Activated T-helper 1 cell treated with anti-CD3 and anti-CD28 coated beads, Interleukin-12 subunit alpha, Interleukin-12 subunit beta, Interleukin-2, Interleukin-4 antibody, amounts not matched to agents 30 ng/mL and 10 ng/mL and 1 ng/mL, durations not matched to agents 14 hours and 24 hours and 36 hours (primary cell): Measurements from ENCODE around the gene CARS2. TPM values are rescaled to one million over a fixed set of nuclear protein-coding genes. Genes with fewer than 3 reads are reported as not detected.
"Not testable (repeated sequence)": the region's sequence is repeated elsewhere in the genome, so short reads cannot be mapped to it uniquely, and the experiment has no call there.

Experiments used
- DNase-seq: peaks from one replicate; pipeline ENCODE4 v3.0.0; 2021; ENCODE audit warnings: low spot score
- H3K27ac Mint-ChIP-seq: one replicate; pipeline ENCODE4 v1.8.0; 2021; ENCODE audit warnings: mild to moderate bottlenecking, mixed read lengths
- H3K27me3 Mint-ChIP-seq: one replicate; pipeline ENCODE4 v1.8.0; 2022; ENCODE audit warnings: mild to moderate bottlenecking, moderate library complexity, mixed read lengths; ENCODE audit not compliant: insufficient read depth
- H3K36me3 Mint-ChIP-seq: one replicate; pipeline ENCODE4 v1.8.0; 2021; ENCODE audit warnings: low read depth, mixed read lengths
- H3K4me1 Mint-ChIP-seq: one replicate; pipeline ENCODE4 v1.8.0; 2021; ENCODE audit warnings: low read depth, mixed read lengths
- H3K4me3 Mint-ChIP-seq: one replicate; pipeline ENCODE4 v1.8.0; 2021; ENCODE audit warnings: mild to moderate bottlenecking, moderate library complexity, mixed read lengths
- H3K9me3 Mint-ChIP-seq: one replicate; pipeline ENCODE4 v1.8.0; 2021; ENCODE audit warnings: mixed read lengths
- intact Hi-C: fragments of 100-400 bp; cut with micrococcal nuclease; formaldehyde crosslinking; loops from one replicate; pipeline ENCODE4 v1.15.1; 2024
- total RNA-seq: library from RNA; stranded (reverse); gene quantifications from 2 replicates; pipeline ENCODE4 v1.2.3, GENCODE V29; 2022

The CARS2 gene
- total RNA-seq, 1 donor from 2014 or later = 110 TPM

DNA sequence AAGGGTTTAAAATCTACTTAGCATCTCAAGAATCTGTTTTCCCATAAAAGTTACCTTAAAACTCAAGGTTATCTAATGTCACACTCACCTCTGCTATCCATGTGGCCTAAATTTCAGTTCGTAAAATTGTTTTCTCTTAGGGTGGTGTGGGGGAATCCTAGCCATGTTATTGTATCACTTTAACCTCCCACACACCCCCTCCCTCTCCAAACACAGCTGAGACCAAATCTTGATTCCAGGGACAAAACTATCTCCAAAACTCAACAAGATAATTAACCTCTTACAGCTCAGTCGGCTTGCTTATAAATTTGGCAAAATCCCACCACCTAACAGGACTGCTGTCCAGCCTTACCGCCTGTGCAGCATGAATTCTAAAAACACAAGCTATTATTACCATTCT is 3.8 kb downstream of the CARS2 start:
- H3K4me3 Mint-ChIP-seq = no peak overlapping the region
- no peaks in the 10 kb centered on the region for H3K27me3 Mint-ChIP-seq
- DNase-seq = no peak
- no peak overlapping the region for H3K27ac Mint-ChIP-seq
- H3K36me3 Mint-ChIP-seq = peaks cover 53% of the 10 kb centered on the region
- intact Hi-C loops = no loop called here
- H3K9me3 Mint-ChIP-seq = no peaks in the 10 kb centered on the region
- H3K4me1 Mint-ChIP-seq = peaks cover 47% of the 10 kb centered on the region

DNA sequence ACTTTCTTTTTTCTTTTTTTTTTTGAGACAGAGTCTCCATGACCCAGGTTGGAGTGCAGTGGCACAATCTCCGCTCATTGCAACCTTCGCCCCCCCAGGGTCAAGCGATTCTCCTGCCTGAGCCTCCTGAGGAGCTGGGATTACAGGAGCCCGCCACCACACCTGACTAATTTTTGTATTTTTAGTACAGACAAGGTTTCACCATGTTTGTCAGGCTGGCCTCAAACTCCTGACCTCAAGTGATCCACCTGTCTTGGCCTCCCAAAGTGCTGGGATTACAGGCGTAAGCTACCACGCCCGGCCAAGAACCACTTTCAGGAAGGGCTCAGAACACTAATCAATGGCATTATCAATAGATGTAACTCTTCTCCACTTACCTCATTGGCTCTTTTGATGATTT is 4.9 kb downstream of the CARS2 start:
- peaks cover 58% of the 10 kb centered on the region for H3K36me3 Mint-ChIP-seq

GRCh38 chr13:110700641-110701040 is 5.3 kb downstream of the CARS2 start:
- H3K4me1 Mint-ChIP-seq = peaks cover 38% of the 10 kb centered on the region
- peaks cover 61% of the 10 kb centered on the region for H3K36me3 Mint-ChIP-seq
- no peaks in the 10 kb centered on the region for H3K9me3 Mint-ChIP-seq
- no peak for DNase-seq
- intact Hi-C loops = no loop called here
- H3K27me3 Mint-ChIP-seq = no peaks in the 10 kb centered on the region
- no peak overlapping the region for H3K4me3 Mint-ChIP-seq
- no peak overlapping the region for H3K27ac Mint-ChIP-seq

More for the DNA sequence above, 4.9 kb downstream of the CARS2 start:
- H3K4me1 Mint-ChIP-seq = peaks cover 38% of the 10 kb centered on the region
- H3K27me3 Mint-ChIP-seq, DNase-seq, H3K4me3 Mint-ChIP-seq, H3K27ac Mint-ChIP-seq, H3K9me3 Mint-ChIP-seq, intact Hi-C loops: not testable (repeated sequence)

- Mint-ChIP-seq H3K27ac (no peak overlapping the region), H3K27me3 (no peaks in the 10 kb centered on the region), H3K4me1 (peaks cover 36% of the 10 kb centered on the region), H3K36me3 (peaks cover 61% of the 10 kb centered on the region), H3K4me3 (no peak overlapping the region), H3K9me3 (no peaks in the 10 kb centered on the region)
- DNase-seq = no peak
- intact Hi-C loops = no loop called here
These were observed 5.7 kb downstream of the CARS2 start for GRCh38 chr13:110700186-110700585.

DNA sequence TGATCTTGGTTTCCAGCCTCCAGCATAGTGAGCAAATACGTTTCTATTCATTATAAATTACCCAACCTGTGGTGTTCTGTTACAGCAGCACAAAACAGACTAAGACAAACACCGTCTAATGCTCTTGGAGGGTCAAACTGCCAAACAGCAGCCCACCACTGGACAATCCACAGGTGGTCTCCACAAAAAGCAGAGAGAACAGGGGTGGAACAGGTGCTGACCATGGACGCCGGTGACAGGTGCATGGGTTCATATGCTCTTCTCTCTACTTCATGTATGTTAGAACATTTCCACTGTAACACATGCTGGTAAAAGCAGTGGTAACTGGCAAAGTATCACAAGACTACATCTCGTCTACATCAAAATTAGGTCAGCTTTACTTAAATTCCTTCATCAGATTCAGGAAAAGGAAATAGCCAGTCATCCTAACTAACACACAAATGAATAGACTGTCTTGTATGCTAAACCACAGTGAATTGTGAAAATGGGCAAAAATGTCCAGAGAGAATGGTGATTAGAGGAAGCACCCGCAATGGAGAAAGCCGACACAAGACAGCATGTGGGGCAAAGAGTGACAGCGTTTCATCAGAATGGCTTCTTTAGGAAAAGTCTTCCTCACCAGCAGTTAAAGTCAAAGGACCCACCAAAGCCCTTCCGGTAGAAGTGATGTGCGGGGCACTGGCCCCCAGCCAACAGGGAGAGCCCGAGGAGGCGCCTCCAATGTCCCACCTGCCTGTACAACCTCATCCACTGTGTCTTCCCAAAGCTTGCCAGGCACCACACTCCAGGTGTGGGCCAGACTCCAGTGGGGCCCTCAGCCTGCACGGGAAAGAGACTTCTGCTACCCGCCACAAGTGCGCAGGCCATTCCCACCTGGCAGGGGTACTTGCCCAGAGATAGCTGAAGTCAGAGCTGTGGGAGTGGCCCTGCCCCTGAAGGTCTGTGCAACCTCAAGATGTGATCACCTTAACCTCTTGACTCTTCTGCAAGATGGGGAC is 6.5 kb downstream of the CARS2 start:
- no peak overlapping the region for H3K27ac Mint-ChIP-seq
- intact Hi-C loops = no loop called here
- H3K27me3 Mint-ChIP-seq = no peaks in the 10 kb centered on the region
- no peak overlapping the region for H3K4me3 Mint-ChIP-seq
- DNase-seq = no peak
- H3K9me3 Mint-ChIP-seq = no peaks in the 10 kb centered on the region
- peaks cover 57% of the 10 kb centered on the region for H3K36me3 Mint-ChIP-seq
- peaks cover 30% of the 10 kb centered on the region for H3K4me1 Mint-ChIP-seq

DNA sequence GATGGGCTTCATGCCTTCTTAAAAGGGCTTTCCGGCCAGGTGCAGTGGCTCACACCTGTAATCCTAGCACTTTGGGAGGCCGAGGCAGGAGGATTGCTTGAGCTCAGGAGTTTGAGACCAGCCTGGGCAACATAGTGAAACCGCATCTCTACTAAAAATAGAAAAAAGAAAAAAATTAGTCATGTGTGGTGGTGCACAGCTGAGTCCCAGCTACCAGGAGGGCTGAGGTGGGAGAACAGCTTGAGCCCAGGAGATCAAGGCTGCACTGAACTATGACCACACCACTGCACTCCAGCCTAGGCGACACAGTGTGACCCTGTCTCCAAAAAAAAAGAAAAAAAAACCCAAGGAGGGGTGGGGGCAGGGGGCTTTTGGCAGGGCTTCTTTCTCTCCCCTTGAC is 7.2 kb downstream of the CARS2 start:
- no peak overlapping the region for H3K27ac Mint-ChIP-seq
- H3K27me3 Mint-ChIP-seq = no peaks in the 10 kb centered on the region
- intact Hi-C loops = no loop called here
- peaks cover 55% of the 10 kb centered on the region for H3K36me3 Mint-ChIP-seq
- no peaks in the 10 kb centered on the region for H3K9me3 Mint-ChIP-seq
- H3K4me3 Mint-ChIP-seq = no peak overlapping the region
- no peak for DNase-seq
- H3K4me1 Mint-ChIP-seq = peaks cover 27% of the 10 kb centered on the region

DNA sequence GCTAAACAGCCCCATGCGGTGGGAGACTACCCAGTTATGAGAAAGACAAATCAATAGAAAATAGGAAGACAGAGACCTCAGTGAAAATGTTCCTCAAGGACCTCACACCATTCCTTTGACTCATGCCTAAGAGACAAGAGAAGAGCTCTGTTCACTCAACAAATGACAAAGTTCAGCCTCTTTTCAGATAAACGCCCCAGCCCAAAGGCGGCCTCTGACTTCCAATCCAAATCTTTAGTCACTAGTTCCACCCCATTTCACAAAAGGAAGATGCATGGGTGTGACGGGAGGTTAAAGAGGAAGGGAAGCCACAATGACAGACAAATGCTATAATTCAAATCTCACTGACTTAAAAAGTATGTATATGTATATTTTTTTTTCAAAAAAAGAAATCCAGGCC is 8.1 kb downstream of the CARS2 start:
- DNase-seq = no peak
- no peaks in the 10 kb centered on the region for H3K9me3 Mint-ChIP-seq
- no peaks in the 10 kb centered on the region for H3K27me3 Mint-ChIP-seq
- H3K36me3 Mint-ChIP-seq = peaks cover 52% of the 10 kb centered on the region
- H3K4me1 Mint-ChIP-seq = peaks cover 19% of the 10 kb centered on the region
- no peak overlapping the region for H3K27ac Mint-ChIP-seq
- intact Hi-C loops = no loop called here
- no peak overlapping the region for H3K4me3 Mint-ChIP-seq

DNA sequence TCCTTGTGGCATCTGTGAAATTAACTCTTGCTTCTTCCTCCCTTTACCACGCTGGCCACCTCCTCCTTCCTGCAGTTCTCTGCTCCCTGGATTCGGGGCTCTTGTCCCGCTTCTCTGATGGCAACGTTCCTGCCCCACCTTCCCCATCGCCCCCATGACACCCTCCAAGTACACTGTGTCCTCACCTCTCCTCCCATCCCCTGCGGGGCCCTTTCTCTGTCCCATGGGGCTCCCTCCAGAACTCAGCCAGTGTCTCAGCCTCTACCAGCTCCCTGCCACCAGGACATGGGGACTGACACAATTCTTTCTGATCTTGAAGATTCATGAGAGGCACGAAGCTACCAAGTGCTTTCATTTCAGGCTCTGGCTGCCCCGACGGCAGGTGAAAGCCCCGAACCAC is 9.1 kb downstream of the CARS2 start:
- H3K27me3 Mint-ChIP-seq = no peaks in the 10 kb centered on the region
- H3K9me3 Mint-ChIP-seq = no peaks in the 10 kb centered on the region
- intact Hi-C loops = no loop called here
- peaks cover 10% of the 10 kb centered on the region for H3K4me1 Mint-ChIP-seq
- H3K27ac Mint-ChIP-seq = no peak overlapping the region
- no peak overlapping the region for H3K4me3 Mint-ChIP-seq
- H3K36me3 Mint-ChIP-seq = peaks cover 46% of the 10 kb centered on the region
- no peak for DNase-seq

- H3K27ac Mint-ChIP-seq, H3K9me3 Mint-ChIP-seq, DNase-seq, intact Hi-C loops, H3K4me3 Mint-ChIP-seq, H3K4me1 Mint-ChIP-seq, H3K27me3 Mint-ChIP-seq: not testable (repeated sequence)
- peaks cover 45% of the 10 kb centered on the region for H3K36me3 Mint-ChIP-seq
These were observed 10.1 kb downstream of the CARS2 start for GRCh38 chr13:110695774-110696173.

DNA sequence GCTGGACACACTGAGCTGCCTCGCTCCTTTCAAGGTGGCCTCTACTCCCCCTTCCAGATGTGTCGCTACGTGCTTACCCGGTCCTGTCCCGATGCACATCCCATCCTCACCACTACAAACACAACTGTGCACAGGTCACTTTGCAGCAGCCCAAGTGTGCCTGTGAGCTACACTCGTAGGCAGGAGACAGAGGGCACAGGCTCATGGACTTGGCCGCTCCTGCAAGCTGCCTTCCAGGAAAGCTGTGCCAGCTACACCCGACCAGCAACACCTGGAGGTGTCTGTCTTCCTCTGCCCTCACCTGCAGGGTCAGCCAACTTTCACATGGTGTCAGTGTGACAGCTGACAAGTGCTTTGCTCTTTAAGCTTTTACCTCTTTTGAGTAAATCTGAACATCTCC is 15.4 kb downstream of the CARS2 start:
- Mint-ChIP-seq H3K9me3 (no peaks in the 10 kb centered on the region), H3K27ac (no peak overlapping the region), H3K4me1 (no peaks in the 10 kb centered on the region), H3K4me3 (no peak overlapping the region), H3K27me3 (no peaks in the 10 kb centered on the region), H3K36me3 (peaks cover 11% of the 10 kb centered on the region)
- DNase-seq = no peak
- intact Hi-C loops = no loop called here

GRCh38 chr13:110689711-110690110 is 16.2 kb downstream of the CARS2 start:
- no peak overlapping the region for H3K27ac Mint-ChIP-seq
- peaks cover 14% of the 10 kb centered on the region for H3K36me3 Mint-ChIP-seq
- H3K4me3 Mint-ChIP-seq = no peak overlapping the region
- no peaks in the 10 kb centered on the region for H3K9me3 Mint-ChIP-seq
- H3K4me1 Mint-ChIP-seq = no peaks in the 10 kb centered on the region
- intact Hi-C loops = no loop called here
- no peak for DNase-seq
- H3K27me3 Mint-ChIP-seq = no peaks in the 10 kb centered on the region

- DNase-seq = no peak
- Mint-ChIP-seq H3K4me1 (no peaks in the 10 kb centered on the region), H3K27me3 (no peaks in the 10 kb centered on the region), H3K9me3 (no peaks in the 10 kb centered on the region), H3K36me3 (peaks cover 14% of the 10 kb centered on the region), H3K4me3 (no peak overlapping the region), H3K27ac (no peak overlapping the region)
- intact Hi-C loops = no loop called here
These were observed 16.9 kb downstream of the CARS2 start for GRCh38 chr13:110689041-110689440.

DNA sequence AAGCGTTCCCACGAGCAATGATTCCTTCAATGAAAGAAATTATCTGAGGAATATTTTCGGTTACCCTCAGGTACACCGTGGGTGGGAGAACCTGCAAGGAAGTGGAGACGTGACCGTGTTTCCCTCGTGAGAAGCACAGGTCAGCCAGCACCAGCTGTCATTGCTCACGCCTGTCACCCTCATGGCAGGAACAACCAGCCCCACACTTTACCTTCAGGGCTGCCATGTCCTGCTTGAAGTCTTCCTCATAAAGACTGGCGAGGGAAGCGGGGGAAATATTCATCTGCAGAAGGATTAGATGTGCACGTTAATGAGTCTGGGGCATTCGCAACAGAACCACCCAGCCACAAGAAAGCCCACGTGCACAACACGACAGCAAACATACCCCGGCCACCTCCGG is 18.2 kb downstream of the CARS2 start:
- H3K9me3 Mint-ChIP-seq = no peaks in the 10 kb centered on the region
- no peak overlapping the region for H3K4me3 Mint-ChIP-seq
- peaks cover 16% of the 10 kb centered on the region for H3K36me3 Mint-ChIP-seq
- DNase-seq = no peak
- no peaks in the 10 kb centered on the region for H3K27me3 Mint-ChIP-seq
- intact Hi-C loops = no loop called here
- H3K4me1 Mint-ChIP-seq = no peaks in the 10 kb centered on the region
- no peak overlapping the region for H3K27ac Mint-ChIP-seq
